ENCODE data around the gene FBXL2. TPM values are rescaled to one million over a fixed set of nuclear protein-coding genes. Genes with fewer than 3 reads are reported as not detected.

Gene FBXL2
- total and polyA plus RNA-seq, 11 donors, result 0.91 to 5.8 (median 1.8) TPM

DNA sequence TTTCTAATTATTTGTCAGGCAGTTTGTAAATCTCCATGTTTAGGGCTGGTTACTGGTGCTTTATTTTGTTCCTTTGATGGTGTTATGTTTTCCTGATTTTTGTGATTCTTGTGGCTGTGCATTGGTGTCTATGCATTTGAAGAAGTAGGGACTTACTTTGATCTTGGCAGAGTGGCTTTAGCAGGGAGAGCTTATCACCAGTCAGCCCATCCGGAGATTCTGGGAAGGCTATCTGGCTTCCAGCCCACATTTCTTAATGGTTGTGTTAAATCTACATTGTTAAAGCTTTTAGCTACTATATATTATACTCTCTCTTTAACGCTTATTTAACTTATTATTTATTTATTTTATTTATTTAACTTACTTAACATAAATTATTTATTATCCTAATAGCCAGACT is 35.1 kb downstream of the FBXL2 start:
- H3K27ac ChIP-seq, result no peak overlapping the region
- H3K4me1 ChIP-seq, result no peaks in the 10 kb centered on the region
- ATAC-seq (no peak), DNase-seq (no peak)
- H3K9me3 ChIP-seq, result peaks cover 0 to 22% (median 9%) of the 10 kb centered on the region in 12 donors
- intact Hi-C loops (cut with DNase I), result no loop called here
- no peak overlapping the region for H3K4me3 ChIP-seq
- 36 to 50% (median 39%) methylated on average over 2 of the region's 2 CpGs for WGBS, 4 donors
- no peaks in the 10 kb centered on the region for H3K36me3 ChIP-seq
- H3K27me3 ChIP-seq, result no peaks in the 10 kb centered on the region
- TF ChIP-seq, protein P1, sequence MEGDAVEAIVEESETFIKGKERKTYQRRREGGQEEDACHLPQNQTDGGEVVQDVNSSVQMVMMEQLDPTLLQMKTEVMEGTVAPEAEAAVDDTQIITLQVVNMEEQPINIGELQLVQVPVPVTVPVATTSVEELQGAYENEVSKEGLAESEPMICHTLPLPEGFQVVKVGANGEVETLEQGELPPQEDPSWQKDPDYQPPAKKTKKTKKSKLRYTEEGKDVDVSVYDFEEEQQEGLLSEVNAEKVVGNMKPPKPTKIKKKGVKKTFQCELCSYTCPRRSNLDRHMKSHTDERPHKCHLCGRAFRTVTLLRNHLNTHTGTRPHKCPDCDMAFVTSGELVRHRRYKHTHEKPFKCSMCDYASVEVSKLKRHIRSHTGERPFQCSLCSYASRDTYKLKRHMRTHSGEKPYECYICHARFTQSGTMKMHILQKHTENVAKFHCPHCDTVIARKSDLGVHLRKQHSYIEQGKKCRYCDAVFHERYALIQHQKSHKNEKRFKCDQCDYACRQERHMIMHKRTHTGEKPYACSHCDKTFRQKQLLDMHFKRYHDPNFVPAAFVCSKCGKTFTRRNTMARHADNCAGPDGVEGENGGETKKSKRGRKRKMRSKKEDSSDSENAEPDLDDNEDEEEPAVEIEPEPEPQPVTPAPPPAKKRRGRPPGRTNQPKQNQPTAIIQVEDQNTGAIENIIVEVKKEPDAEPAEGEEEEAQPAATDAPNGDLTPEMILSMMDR (IDR thresholded peaks at IDR 0.05), result no peak
- TF ChIP-seq POLR2A (IDR thresholded peaks at IDR 0.05), result no peak

DNA sequence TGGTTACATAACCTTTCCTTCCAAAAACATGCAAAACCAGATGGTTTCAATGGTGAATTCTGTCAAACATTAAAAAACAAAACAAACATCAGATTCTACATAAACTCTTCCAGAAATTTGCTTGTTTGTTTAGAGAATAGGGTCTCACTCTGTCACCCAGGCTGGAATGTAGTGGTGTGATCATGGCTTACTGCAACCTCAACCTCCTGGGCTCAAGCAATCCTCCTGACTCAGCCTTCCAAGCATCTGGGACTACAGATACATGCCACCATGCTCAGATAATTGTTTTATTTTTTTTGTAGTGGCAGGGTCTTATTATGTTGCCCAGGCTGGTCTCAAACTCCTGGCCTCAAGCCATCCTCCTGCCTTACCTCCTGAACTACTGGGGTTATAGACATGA is 36.1 kb downstream of the FBXL2 start:
- intact Hi-C loops (cut with DNase I), result no loop called here
- H3K36me3 ChIP-seq, result no peaks in the 10 kb centered on the region
- TF ChIP-seq, protein P1 (IDR thresholded peaks at IDR 0.05), result no peak
- TF ChIP-seq POLR2A (IDR thresholded peaks at IDR 0.05), result no peak

GRCh38 chr3:33314993-33315392 is 37.8 kb downstream of the FBXL2 start:
- Histone ChIP-seq H3K27ac (no peak overlapping the region), H3K9me3 (peaks cover 0 to 18% (median 9%) of the 10 kb centered on the region in 12 donors), H3K36me3 (no peaks in the 10 kb centered on the region), H3K27me3 (no peaks in the 10 kb centered on the region), H3K4me3 (no peak overlapping the region), H3K4me1 (peaks cover 0 to 6% (median 0%) of the 10 kb centered on the region in 12 donors)
- DNase-seq, result no peak
- no peak for TF ChIP-seq POLR2A (IDR thresholded peaks at IDR 0.05)
- TF ChIP-seq, protein P1 (IDR thresholded peaks at IDR 0.05), result no peak
- no peak for ATAC-seq
- intact Hi-C loops (cut with DNase I), result no loop called here

More for the DNA sequence above, 36.1 kb downstream of the FBXL2 start:
- DNase-seq, result no peak
- H3K27me3 ChIP-seq, result no peaks in the 10 kb centered on the region
- H3K27ac ChIP-seq, result no peak overlapping the region
- H3K9me3 ChIP-seq, result peaks cover 0 to 22% (median 9%) of the 10 kb centered on the region in 12 donors
- H3K4me3 ChIP-seq, result no peak overlapping the region
- no peak for ATAC-seq
- peaks cover 0 to 2% (median 0%) of the 10 kb centered on the region in 12 donors for H3K4me1 ChIP-seq

- Histone ChIP-seq H3K27ac (no peak overlapping the region), H3K27me3 (no peaks in the 10 kb centered on the region), H3K4me3 (no peak overlapping the region), H3K9me3 (peaks cover 0 to 10% (median 3%) of the 10 kb centered on the region in 12 donors), H3K36me3 (no peaks in the 10 kb centered on the region), H3K4me1 (peaks cover 0 to 6% (median 0%) of the 10 kb centered on the region in 12 donors)
- 57 to 81% (median 65%) methylated on average over 2 of the region's 2 CpGs for WGBS, 4 donors
- intact Hi-C loops (cut with DNase I), result no loop called here
- ATAC-seq (peak in 1 of 4 donors; percentile 30), DNase-seq (no peak)
- TF ChIP-seq, protein P1 (IDR thresholded peaks at IDR 0.05), result no peak
- no peak for TF ChIP-seq POLR2A (IDR thresholded peaks at IDR 0.05)
These were observed 38.6 kb downstream of the FBXL2 start for GRCh38 chr3:33315826-33316225.
